Measurements from ENCODE around the gene ANXA1.

The ANXA1 gene, protein sequence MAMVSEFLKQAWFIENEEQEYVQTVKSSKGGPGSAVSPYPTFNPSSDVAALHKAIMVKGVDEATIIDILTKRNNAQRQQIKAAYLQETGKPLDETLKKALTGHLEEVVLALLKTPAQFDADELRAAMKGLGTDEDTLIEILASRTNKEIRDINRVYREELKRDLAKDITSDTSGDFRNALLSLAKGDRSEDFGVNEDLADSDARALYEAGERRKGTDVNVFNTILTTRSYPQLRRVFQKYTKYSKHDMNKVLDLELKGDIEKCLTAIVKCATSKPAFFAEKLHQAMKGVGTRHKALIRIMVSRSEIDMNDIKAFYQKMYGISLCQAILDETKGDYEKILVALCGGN

DNA sequence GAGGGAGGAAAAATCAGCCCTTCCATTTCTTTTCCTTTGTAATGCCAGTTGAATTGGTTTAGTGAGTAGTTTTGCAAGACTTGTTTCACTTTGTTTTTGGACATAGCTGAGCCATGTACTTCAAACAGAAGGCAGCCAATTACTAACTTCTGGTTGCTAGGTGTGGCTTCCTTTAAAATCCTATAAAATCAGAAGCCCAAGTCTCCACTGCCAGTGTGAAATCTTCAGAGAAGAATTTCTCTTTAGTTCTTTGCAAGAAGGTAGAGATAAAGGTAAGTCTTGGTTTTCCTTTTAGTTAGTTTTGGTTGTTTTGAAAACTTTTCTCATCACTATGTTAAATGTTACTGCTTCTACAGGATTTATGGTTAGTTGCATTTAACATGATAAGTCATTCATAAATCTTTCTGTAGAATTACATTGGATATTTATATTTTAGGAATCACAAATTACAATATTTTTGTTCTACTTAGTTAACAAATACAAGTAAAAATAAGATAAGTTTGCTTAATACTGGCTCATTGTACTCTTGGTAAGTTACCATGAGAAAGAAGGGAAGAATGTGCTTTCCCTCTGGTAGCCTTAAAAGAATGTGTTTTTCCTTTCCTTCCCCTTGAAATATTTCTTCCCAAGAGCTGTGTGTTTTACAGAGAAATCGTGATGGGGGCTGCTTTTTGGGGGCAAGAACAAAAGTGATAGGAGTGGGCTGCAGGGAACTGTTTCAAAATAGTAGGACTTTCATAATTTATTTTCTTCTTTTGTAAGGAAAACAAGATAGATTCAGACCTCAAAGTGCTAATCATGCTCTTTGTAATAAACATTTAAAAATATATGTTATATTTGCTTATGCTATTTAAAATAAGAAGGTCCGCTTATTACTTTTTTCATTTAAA is at the start of gene ANXA1:
TSS of gene ANXA1 (plus strand) at position 213 of the 890 bp plus-strand sequence. CDS start 6,671 bp downstream, outside the sequence.
- no peak for DNase-seq

DNA sequence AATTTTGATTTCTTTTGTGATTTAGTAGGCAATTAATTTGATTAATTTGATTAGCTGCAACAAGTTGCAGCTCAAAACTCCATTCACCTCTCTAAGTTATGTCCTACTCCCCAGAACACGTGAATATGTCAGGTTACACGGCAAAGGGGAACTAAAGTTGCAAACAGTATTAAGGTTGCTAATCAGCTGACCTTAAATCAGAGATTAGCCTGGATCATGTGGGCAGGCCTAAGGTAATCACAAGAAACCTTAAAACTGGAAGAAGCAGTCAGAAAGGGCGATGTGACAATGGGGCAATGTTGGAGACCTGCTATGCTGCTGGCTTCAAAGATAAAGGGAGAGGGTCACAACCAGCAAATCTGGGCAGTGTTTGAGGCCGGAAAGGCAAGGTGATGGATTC is 47.3 kb upstream of the ANXA1 start:
- no peak for DNase-seq

DNA sequence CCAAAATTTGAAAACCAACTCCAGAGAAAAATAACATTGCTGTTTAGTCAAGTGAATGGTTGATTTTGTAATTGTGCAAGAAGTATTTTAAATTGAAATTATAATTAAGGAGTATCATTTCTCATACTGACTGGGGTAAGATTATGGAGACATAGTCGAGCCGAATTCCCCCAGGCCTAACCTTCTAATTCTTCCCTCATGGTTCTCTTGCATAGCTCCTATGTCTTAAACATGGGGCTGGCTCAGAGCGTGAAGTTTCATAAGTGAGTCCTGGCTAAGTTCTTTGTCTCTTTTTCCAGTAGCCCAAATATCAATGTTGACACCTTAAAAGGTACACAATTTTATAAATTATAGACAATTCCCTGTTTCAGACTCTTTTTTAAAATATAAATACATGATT is 46.7 kb upstream of the ANXA1 start:
- no peak for DNase-seq

DNA sequence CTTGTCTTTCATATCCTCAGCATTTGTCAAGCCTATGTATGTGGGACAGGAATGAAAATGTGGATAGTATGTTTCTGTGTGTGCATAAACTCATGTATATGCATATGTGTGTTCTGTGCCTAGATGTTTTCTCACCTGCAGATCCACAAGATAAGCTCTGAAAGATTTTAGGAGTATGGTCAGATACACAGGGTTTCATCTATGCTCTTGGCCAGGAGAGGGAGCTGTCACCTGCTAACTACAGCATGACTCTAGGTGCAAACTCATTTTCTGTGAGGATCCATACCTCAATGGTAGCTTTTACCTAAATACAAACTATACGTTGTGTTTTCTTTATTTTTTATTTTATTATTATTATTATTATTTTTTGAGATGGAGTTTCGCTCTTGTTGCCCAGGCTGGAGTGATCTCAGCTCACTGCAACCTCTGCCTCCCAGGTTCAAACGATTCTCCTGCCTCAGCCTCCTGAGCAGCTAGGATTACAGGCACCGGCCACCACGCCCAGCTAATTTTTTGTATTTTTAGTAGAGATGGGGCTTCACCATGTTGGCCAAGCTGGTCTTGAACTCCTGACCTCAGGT is 44.1 kb upstream of the ANXA1 start:
- peak; percentile 52 for DNase-seq

DNA sequence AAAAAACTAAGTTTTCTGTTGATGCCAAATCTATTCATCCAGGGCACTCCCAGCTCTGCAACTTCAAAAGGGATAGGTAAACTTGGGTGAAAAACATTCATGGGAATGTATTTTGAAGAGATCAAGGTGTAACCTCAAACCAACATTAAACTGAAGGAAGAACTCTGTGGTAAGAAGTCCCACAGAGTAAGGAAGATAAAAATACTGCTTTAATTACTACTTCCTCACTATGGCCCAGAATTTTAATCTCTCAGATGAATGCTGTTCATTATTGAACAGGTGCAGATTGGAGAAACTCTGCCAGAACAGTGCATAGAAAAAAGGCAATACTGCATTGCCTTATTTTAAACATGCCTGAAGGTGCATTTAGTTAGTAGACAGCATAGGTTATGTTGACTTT is 37.6 kb upstream of the ANXA1 start:
- DNase-seq, result no peak

DNA sequence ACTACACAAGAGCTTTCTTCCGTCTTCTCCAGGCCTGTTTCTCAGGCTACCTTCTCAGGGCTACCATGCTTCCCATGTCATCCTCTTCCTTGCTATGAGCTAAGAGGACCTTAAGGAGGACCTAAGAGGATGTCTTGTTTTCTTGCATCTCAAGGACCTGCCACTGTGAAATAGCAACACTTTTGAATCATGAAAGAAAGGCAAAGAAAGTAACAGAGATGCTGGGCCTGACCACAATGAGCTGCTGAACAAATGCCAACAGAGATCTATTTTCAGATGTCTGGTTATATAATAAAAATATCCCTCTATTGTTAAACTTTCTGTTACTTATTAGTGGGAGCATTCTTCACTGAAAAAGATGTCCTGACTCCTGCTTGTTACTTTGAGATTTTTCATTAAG is 36.7 kb upstream of the ANXA1 start:
- no peak for DNase-seq

DNA sequence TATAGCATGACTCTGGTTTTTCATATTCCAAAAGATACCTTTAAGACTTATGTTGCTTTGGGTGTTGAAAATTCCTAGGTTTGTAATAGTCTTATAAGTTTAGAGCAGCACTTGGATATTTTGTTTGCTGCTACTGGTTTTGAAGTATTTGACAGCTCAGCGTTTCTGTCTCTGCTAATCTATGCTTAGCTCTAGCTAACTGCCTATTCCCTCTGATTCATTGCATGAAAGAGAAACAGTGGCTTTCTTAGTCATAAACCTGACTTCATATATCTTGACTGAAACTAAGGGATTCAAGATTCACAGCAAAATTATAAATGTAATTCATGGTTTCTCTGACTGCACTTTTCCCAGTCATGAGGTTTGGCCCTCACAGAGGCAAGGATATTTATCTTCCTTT is 35.6 kb upstream of the ANXA1 start:
- no peak for DNase-seq

DNA sequence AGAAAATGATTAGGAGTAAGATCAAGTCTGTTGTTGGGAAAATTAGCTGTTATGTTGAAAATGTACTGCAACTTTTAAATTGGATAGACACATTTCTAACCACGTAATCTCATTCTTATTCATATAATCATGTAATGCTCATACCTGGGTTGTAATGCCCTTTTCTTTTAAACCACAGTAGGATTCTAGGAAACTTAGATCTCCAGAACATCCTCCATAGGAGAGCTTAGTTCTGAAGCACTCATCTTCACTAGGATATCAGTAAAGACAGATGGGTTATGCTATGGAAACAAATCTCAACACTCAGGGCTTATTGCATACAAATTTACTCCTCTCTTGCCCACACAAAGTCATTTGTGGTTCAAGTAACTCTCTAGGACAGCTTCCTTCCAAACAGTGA is 34.8 kb upstream of the ANXA1 start:
- no peak for DNase-seq

DNA sequence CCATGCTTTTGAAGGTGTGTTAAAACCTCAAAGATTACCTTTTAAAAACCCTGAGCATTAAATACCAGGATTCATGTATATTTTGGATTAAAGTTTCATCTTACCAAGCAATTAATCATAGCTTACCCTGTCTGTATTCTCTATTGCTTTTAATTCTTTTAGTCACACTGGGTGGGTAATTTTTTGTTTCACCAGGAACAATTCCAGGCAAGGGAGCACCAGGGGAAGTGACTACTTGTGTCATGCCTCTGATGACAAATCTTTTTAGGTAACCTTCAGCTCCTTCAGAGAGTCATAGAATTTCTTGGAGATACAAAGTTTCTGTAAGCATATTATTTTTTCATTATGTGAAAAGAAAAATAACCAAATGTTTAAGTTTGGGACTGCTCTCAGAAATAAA is 33.4 kb upstream of the ANXA1 start:
- no peak for DNase-seq

DNA sequence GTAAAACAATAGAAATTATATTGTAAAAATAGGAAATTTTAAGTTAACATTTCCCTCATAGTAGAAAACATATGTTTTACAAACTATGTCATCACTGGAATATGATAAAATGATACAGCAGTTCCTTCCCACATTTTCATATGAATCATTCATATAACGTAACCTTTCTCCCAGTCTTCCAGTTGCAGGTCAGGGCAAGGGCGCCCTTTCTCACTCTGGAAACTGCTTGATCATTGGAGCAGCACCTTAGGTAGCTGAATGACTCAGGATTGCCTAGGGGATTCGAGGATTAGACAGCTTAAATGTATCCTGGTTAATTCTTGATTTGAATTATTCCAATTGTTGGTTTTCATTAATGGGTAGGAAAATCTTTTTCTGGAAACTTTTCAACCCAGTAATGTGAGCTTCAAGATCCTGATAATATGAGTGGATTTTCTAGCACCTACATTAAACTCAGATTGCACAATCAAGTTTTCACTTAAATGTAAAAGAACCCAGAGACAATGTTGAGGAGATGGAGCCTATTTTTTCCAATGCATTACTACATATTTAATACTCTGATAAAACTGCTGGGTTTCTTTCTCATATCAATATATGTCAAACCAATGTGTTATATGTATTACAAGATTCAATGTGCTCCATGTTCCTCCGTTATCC is 32.6 kb upstream of the ANXA1 start:
- no peak for DNase-seq

DNA sequence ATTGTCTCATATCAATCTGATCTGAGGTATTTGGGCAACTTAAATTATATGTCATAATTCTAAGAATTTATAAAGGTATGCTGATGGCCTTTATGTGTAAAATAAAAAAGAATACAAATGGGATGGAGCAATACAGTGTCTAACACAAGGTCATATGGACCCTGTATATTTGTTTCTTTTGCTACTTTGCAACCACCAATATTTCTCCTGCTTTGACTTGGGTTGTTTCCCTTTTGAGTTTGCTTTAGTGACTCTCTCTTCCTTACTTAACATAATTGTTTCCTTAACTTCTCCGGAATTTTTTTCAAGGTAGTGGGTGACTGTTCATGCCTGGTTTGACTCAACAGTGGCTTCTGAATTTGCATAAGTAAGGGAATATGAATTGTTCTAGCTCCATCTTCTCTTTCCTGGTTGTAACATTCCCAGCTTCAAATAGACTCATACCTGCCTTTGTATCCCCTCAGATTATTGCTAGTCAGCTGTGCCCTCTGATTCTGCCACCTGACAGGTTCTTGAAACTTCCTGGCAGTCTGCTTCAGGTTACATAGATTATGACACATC is 30.2 kb upstream of the ANXA1 start:
- DNase-seq, result no peak

DNA sequence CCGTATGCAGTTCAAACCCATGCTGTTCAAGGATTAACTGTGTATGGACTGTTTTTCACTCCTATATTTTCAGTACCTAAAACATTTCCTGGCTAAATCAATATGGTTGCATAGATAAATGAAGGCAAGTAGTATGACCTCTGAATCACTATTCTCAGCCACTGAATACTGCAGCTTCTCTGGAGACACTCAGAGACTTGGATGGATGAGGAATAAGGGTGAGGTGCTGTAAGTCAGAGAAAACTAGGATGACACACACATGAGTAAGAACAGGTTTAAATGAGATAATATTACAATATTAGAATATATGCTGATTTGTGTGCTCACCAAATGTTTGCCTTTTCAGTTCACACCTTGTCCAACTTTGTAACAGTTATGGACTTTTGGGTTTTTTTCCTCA is 26.0 kb upstream of the ANXA1 start:
- DNase-seq, result no peak

DNA sequence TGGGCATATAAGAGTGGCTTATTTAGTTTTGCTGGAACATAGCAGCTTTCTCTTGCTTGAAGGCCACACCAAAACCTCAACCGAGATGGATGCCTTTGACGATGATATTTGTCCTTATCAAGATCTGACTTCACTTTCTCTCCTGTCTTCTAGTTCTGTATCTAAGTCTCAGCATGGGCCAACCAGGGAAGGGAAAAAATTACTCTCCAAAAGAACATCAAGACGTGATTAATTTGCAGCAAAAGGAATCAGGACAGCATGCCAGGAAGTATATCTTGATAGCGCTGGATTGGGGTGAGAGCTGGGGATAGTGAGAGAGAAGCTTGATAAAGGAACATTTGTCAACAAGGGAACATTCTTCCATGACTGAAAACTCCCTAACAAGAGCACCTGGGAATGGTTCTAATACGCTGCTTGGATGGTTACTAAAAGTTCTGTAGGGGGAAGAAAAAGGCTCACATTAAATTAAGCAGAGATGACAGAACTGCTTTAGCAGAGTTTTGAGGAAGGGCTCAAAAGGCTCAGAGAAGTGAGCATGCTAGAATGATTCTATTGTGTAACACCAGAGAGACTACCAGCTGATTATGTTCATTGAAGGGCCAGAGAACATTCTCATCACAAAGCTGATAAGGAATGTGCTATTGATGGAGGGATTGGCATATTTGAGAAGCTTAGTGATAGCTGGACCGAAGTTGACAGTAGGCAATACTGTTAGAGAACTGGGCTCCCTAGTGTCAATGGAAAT is 21.6 kb upstream of the ANXA1 start:
- no peak for DNase-seq

DNA sequence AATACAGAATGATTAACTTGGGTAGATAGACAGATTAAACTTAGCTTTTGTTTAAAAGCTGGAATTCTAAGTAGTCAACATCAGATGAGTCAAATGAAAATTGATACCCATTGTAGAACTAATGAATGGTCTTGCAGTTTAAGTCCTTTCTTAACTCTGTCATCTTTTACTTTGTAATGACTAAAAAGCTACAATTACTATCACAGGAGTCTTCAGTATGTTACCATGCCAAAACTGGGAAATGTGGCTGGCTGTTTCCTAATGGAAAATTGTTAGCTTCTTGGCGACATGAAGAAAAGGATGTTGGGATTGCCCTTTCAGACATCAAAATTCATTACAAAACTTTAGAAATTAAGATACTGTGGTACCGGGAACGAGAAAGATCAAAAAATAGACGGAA is 20.2 kb upstream of the ANXA1 start:
- no peak for DNase-seq

DNA sequence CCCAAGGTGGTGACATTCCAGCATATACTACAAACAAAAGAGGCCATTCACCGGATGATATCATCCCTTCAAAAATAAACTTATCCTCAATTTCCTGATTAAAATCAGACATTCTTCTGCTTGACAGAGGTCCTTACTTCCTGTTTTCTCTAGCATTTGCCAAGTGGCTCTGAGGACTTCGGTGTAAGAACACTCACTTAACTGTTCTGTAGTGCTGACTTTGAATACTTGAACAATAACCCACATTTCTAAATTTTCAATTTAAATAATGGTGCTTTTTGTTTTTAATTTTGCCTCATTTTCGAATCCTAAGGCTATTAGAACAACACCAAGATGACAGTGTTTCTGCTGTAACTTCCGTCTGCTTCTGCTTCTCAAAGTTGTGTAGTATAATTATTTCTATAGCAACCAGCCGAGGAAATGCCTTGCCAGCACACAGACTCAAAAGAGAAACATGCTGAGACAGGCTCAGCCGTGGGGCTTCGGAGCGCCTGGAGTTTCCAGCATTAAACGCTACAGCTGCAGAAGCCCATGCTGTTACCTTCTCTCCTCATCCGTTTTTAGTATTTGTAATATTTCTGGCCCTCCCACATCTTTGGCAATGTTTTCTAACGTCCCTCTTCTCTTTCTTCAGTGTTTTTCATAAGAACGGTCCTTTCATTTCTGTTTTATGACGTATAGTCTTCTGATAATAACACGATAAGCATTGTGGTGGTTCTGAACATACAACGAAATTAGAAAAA is 19.5 kb upstream of the ANXA1 start:
- peak; percentile 78 for DNase-seq

DNA sequence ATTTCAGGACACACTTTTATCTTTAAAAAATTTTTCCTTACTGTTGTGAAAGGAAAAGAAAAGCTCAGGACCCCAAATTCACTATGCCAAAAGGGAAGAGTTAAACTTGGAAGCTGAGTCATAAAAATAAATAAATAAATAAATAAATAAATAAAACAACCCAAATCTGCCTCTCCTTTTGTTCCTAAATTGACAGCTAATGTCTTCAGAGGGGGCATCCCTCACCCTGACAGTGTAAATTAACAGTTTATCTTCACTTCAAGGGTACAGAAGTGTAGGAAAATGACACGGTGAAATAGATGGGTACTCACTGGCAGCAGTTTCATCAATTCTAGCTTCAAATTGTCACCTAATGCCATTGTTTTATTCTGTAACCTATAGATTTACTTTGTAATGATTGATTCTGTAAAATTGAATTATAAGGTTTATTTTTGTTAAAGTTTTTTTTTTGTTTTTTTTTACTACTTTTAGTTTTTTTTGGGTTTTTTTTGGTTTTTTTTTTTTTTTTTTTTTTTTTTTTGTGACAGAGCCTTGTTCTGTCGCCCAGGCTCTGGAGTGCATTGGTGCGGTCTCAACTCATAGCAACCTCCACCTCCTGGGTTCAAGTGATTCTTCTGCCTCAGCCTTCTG is 18.5 kb upstream of the ANXA1 start:
- no peak for DNase-seq

DNA sequence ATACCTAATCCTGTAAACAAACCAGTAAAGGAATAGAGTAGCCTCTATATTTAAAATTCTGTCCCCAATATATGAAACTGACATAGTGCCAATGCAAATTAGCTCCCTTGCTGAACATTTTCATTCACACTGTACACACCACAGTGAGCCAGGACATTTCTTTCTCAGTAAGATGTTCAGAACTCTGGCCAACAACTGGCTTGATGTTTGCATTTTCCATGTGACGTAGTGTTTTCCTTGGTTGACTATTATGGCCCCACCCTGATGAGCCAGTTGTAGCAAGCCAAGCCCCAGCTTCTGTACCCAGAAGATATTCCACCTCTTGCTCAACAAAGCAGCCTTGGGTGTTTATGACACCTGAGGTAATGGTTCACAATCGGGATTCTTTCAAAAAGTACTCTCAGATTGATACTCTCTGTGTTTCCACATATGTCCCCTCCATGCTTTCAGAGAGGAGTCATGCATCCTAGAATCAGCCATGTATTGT is 17.7 kb upstream of the ANXA1 start:
- peak; percentile 9 for DNase-seq

DNA sequence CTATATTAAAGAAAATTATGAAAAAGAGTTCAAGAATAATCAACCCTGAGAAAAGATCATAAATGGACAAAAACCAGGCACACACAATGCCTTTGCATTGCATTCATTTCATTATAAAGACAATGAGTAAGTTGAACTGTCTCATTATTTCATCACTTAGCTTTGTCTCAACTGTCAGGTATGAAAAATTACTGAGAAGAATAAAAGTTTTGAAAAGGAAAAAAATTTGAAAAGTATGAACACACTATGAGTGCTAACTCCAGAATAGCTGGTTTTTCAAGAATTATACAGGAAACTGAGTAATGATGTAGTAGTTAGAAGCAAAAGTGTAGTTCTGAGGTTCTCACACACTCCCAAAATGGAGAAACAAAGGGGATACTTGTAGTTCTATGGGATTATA is 16.3 kb upstream of the ANXA1 start:
- DNase-seq, result no peak

DNA sequence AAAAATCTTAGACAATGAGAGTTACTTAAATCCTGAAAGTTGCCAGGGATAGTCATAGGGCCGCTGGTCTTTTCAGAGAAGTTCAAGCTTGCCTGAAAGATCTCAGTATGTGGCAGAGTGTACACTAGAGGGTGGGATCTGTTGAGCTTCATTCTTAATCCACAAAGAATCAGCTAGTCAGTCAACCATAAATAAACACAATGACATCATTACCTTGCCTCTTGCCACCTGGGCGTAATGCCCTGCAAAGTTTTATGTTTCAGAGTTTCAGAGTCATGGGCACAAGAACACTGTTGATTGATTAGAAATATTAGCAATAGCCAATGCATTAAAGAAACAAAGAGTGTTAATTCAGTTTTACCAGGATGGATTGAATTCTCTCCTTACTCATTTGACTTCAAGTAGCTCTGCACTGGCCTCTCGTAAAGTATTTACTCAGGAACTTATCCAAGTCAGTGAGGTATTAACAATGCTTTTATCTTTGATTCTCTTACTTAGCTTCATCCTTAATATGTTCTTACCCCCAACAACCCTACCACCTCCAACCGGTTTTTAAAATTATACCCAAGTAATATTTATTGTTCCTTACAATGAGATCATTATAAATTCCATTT is 14.3 kb upstream of the ANXA1 start:
- no peak for DNase-seq

DNA sequence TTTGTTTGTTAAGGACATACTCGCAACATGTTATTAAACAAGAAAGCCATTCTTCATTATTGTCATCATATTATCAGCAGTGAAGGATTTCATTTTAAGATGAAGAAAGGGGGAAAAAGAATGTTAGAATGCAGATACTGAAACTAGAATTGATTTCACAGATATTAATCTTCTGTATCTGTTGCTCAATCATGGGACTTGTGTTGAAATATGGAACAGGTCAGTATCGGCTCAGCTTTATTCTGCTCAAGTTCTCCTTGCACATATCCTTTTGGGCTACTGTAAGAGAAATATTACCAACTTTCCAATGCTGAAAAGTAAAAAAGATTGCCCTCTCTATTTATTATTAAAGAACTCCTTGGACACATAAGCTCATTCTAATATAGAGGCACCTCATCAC is 13.8 kb upstream of the ANXA1 start:
- no peak for DNase-seq

Measured in COR-L47 (cell line).